ENCODE data around the gene FNTB.

Gene FNTB

DNA sequence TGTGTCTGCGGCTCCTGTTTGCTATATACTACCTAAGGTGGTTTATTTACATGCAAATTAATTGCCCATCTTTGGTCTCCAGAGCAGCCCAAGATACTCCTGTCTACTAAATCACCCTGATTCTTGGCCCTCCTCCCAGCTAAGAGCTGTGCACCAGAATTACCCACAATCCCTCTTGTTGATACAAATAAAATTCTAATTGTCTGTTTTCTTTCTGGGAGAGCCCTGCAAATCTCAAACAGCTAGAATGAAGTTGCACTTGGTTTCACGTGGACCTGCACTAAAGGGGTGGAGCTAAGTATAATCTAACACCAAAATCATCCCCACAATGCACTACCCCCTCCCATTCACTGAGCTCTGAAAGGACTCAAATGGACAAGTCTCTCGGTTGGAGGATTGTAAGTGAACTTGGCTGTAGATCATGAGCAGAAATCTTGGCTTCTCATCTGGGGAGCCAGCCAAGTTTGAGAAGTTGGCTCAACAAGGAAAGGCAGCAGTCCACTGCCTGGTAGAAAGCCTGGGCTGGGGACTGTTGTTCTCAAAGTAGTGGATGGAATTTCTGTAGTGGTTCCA, 109.0 kb downstream of the FNTB start:
- DNase-seq, result peak; percentile 88

DNA sequence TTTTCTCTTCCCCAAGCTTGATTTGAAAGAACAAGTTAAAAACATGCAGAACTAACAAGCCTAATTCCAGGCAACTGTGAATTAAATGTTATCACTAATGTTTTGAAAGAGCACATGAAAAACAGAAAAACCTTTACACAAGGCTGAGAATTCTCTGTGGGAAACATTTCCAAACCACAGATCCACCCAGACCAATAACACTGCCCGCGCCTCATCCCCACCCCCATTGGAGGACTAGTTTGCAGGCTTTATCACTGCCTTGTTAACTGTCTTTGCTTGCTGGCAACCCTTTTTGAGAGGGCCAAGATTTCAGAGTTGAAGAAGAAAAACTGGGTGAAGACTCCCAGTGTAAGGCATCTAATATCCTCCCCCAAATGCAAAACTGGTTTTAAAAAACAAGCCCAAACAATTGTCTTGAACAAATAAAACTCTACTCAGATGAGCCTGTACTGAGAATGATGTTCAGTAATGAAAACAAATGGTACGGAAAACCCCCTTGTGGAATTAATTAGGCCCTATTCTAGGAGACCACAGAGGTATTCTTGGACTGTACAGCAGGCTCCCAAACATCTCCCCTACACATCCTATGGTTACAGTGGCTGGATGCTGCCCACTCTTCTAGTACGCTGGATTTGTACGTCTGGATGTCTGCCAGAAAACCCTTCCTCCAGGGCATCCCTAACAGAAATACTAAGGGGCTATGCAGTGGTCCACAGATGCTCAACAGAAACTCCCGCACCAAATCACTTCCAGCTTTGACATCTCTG, 109.8 kb downstream of the FNTB start:
- DNase-seq, result no peak

DNA sequence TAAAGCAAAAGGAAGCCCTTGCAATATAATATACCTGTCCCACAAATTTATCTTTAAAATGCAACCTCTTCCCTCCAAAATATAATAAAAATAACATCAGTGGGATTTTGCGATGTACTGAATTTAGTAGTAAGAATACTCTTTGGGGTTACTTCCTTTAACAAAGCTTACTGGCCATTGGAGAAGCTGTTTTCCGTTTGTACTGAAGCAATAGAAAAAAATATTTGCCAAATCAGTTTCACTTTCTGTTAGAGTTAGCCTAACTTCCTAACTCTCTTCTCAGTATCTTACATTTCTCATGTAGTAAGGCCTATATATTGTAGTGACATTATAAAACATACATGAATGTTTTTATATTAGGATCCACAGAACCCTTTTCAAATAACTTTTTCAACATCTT, 111.9 kb downstream of the FNTB start:
- DNase-seq, result no peak

DNA sequence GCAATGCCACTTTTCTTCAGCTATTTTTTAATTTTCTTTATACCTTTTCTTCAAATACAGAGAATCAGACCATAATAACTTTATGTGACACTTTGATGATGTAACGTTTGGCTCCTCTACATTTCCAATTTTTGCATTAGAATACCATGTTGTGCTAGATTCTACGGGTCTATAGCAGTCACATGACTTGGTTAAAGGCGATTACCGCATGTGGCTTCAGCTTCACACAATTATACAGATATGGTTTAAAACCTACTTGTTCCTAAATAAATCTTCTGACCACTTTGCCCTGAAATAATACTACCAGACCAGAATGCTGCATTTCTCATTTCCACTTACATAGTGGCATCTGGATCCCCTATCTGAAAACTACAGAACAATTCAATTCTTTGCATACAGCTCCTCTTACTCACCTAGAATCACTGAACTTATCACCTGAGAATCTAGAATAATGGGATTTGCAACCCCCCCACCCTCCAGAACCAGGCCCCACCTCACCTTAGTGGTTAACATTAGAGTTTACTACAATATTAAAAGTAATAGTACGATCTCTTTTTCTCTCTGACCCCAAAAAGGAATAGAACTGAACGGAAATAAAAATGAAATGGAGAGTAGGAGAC, 114.3 kb downstream of the FNTB start:
- DNase-seq, result no peak

GRCh38 chr14:65101631-65102440, 115.1 kb downstream of the FNTB start:
- DNase-seq, result peak; percentile 71

DNA sequence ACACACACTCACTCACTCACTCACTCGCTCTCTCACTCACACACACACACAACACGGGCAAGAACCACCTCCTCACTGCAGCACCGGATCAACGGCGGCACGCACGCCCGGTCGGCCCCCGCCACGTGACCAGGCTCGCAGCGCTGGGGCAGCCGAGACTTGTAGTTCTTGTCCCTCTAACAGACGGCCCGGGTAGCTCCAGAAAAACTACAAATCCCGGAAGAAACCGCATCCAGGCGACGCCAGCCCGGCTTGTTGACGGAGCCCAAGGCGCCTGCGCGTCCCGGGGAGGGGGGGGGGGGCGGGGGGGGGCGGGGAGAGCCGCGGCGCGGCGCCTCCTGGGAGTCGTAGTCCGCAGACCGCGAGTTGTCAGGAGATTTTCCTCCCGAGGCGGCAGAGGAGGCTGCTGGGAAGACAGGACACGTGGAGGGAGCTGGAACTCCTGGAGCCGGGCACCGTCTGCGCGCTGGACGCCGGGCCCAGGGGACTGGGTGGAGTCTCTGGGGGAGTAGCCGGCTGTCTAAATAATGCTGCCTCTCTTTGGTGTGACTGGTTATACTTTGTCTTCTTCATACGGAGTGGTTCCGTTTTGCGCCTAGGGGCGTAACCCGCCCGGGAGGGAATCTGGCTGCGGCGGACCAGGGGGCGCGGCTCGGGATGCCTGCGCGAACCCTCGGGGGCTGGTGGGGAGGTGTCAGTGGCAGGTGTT, 115.9 kb downstream of the FNTB start, which contains the start of gene MAX:
Gene MAX (minus strand): TSS at position 77 of the 709 bp plus-strand sequence. CDS start 178 bp downstream, outside the sequence.
- DNase-seq, result peak; percentile 99

GRCh38 chr14:65103150-65103760, 116.6 kb downstream of the FNTB start:
- DNase-seq, result no peak

- no peak for DNase-seq
Observed at GRCh38 chr14:65104791-65105190, 118.1 kb downstream of the FNTB start.

DNA sequence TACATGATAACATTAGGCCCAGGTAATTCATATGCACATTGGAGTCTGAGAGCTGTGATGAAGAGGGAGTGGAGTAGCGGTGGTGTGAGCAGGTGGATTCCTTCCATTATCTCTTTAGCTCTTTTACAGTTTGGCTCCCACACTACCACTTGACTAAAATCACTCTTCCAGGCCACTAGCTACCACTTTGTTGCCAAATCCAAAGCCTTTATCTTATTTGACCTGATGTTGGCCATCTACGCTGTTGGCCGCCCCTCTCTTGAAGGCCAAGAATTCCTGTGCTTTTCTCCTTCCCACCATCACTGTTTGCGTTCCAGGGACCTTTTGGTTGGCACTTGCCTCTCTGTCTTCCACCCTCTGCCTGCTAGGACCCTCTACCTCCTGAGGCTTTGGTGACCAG, 119.6 kb downstream of the FNTB start:
- DNase-seq, result no peak

- DNase-seq, result no peak
Observed at GRCh38 chr14:65106736-65107135, 120.0 kb downstream of the FNTB start.

DNA sequence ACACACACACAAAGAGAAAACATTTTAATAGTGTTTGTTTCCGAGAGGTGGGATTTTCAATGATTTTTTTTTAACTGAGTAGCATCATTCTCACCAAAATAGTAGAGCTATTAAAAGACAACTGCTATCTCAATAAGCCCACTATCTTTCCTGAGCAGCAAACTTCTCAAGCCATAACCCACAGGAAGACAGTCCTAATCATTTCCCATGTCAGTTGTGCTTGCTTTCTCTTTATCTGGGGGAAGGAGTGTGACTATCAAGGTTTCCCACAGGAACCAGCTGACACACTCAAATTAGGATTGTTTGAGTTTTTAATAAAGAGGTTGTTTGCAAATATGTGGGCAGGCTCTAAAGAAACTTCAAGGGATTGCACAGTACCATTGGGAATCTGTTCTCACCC, 120.5 kb downstream of the FNTB start:
- DNase-seq, result no peak

GRCh38 chr14:65109357-65109756, 122.7 kb downstream of the FNTB start:
- no peak for DNase-seq

GRCh38 chr14:65110525-65110924, 123.8 kb downstream of the FNTB start:
- DNase-seq, result no peak

Measured in left hindlimb (tissue), 1 donor.